ENCODE results near the gene STXBP5. TPM values are rescaled to one million over a fixed set of nuclear protein-coding genes. Genes with fewer than 3 reads are reported as not detected.

Gene STXBP5
- total and polyA plus RNA-seq, 9 of the 15 experiments (the other 6 are each of a cell fraction or from before 2014, with no cell fraction given), result 23.3 to 172 (median 71.5) TPM

DNA sequence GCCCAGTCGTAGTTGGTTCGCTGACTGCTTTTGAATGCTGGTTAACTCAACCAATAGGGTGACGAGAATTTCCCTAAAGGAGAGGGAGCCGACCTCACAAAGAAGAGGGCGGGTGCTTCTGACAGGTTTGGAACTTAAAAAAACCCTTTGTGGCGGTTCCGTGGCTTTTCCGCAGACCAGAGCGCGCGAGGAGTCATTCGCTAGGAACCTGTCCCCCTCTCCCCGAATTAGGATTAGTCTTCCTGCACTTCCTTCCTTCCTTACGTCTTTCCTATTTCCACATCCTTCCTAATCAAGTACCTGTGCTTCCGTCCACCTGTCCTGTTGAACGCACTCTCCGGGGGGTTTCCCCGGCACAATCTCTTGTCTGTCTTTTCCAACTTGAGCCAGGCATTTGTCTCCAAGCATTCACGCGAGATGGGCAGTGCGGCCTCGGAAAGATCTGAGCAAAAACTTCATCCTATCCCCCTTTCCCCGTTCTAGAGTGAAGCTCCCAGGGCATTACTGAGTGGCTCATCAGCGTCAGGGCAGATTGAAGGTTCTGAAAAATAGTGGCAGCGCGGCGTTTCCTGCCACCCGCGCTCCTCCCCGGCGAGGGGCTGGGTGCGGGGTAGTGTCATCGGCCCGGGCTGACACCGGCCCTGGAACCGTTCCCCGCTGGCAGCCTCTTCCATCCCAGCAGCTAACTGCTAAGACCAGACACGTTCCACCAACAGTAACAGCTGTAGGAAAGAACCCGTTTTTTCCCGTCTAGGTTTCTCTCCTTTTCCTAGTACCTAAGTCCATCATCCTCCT, 1.5 kb upstream of the STXBP5 start (continued):
- TF ChIP-seq RAD51 (IDR thresholded peaks at IDR 0.05; ENCODE audit: borderline replicate concordance, low read depth) (no peak), ZNF586 (CRISPR knock-in tag; conservative IDR thresholded peaks at IDR 0.05) (no peak; the same call in 1 of the 2 replicates), ZNF551 (CRISPR knock-in tag; IDR thresholded peaks at IDR 0.05) (0 out of 2 replicates have a peak, but pooled peaks have one; percentile 59), RBM14 (IDR thresholded peaks at IDR 0.05; ENCODE audit: borderline replicate concordance, insufficient read depth, low read depth, low read length) (no peak), SAFB2 (IDR thresholded peaks at IDR 0.05; ENCODE audit: borderline replicate concordance, low read depth, low read length, severe bottlenecking) (no peak), KLF6 (CRISPR knock-in tag; IDR thresholded peaks at IDR 0.05; ENCODE audit: borderline replicate concordance) (peak; percentile 69; the same call in 1 of the 2 replicates), XRCC5 (IDR thresholded peaks at IDR 0.05; ENCODE audit: low read depth, low read length) (no peak), KLF13 (tag; IDR thresholded peaks at IDR 0.05; ENCODE audit: borderline replicate concordance, low read depth) (peak; percentile 10; the same call in 1 of the 2 replicates), ZFX (CRISPR knock-in tag; IDR thresholded peaks at IDR 0.05) (peak; percentile 67), ZNF134 (CRISPR knock-in tag; conservative IDR thresholded peaks at IDR 0.05) (no peak), RFX1 (IDR thresholded peaks at IDR 0.05) (no peak), STAT5B (CRISPR knock-in tag; IDR thresholded peaks at IDR 0.05) (no peak), FOXA3 (CRISPR knock-in tag; conservative IDR thresholded peaks at IDR 0.05 in 1 of 2, IDR thresholded peaks at IDR 0.05 in 1 of 2) (no peak; a peak in 1 of 4 replicates), ZC3H4 (CRISPR knock-in tag; IDR thresholded peaks at IDR 0.05; ENCODE audit: borderline replicate concordance) (no peak; the same call in 1 of the 2 replicates), NUFIP1 (IDR thresholded peaks at IDR 0.05; ENCODE audit: partially characterized antibody) (no peak)
- TF ChIP-seq, protein P1, sequence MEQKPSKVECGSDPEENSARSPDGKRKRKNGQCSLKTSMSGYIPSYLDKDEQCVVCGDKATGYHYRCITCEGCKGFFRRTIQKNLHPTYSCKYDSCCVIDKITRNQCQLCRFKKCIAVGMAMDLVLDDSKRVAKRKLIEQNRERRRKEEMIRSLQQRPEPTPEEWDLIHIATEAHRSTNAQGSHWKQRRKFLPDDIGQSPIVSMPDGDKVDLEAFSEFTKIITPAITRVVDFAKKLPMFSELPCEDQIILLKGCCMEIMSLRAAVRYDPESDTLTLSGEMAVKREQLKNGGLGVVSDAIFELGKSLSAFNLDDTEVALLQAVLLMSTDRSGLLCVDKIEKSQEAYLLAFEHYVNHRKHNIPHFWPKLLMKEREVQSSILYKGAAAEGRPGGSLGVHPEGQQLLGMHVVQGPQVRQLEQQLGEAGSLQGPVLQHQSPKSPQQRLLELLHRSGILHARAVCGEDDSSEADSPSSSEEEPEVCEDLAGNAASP (IDR thresholded peaks at IDR 0.05), result no peak
- TF ChIP-seq, protein P2, sequence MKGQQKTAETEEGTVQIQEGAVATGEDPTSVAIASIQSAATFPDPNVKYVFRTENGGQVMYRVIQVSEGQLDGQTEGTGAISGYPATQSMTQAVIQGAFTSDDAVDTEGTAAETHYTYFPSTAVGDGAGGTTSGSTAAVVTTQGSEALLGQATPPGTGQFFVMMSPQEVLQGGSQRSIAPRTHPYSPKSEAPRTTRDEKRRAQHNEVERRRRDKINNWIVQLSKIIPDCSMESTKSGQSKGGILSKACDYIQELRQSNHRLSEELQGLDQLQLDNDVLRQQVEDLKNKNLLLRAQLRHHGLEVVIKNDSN (CRISPR knock-in tag; IDR thresholded peaks at IDR 0.05), result no peak
- TF ChIP-seq, protein P3, sequence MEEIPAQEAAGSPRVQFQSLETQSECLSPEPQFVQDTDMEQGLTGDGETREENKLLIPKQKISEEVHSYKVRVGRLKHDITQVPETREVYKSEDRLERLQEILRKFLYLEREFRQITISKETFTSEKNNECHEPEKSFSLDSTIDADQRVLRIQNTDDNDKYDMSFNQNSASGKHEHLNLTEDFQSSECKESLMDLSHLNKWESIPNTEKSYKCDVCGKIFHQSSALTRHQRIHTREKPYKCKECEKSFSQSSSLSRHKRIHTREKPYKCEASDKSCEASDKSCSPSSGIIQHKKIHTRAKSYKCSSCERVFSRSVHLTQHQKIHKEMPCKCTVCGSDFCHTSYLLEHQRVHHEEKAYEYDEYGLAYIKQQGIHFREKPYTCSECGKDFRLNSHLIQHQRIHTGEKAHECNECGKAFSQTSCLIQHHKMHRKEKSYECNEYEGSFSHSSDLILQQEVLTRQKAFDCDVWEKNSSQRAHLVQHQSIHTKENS (CRISPR knock-in tag; IDR thresholded peaks at IDR 0.05), result peak; percentile 2; the same call in 1 of the 2 replicates
- TF ChIP-seq, protein P4, sequence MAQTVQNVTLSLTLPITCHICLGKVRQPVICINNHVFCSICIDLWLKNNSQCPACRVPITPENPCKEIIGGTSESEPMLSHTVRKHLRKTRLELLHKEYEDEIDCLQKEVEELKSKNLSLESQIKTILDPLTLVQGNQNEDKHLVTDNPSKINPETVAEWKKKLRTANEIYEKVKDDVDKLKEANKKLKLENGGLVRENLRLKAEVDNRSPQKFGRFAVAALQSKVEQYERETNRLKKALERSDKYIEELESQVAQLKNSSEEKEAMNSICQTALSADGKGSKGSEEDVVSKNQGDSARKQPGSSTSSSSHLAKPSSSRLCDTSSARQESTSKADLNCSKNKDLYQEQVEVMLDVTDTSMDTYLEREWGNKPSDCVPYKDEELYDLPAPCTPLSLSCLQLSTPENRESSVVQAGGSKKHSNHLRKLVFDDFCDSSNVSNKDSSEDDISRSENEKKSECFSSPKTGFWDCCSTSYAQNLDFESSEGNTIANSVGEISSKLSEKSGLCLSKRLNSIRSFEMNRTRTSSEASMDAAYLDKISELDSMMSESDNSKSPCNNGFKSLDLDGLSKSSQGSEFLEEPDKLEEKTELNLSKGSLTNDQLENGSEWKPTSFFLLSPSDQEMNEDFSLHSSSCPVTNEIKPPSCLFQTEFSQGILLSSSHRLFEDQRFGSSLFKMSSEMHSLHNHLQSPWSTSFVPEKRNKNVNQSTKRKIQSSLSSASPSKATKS (CRISPR knock-in tag; IDR thresholded peaks at IDR 0.05), result 0 out of 2 replicates have a peak, but pooled peaks have one; percentile 7
- TF ChIP-seq, protein P5, sequence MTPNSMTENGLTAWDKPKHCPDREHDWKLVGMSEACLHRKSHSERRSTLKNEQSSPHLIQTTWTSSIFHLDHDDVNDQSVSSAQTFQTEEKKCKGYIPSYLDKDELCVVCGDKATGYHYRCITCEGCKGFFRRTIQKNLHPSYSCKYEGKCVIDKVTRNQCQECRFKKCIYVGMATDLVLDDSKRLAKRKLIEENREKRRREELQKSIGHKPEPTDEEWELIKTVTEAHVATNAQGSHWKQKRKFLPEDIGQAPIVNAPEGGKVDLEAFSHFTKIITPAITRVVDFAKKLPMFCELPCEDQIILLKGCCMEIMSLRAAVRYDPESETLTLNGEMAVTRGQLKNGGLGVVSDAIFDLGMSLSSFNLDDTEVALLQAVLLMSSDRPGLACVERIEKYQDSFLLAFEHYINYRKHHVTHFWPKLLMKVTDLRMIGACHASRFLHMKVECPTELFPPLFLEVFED (CRISPR knock-in tag; conservative IDR thresholded peaks at IDR 0.05), result peak; percentile 87

All from K562 (cell line).